ENCODE measurements around the gene CLDN24.

The CLDN24 gene

DNA sequence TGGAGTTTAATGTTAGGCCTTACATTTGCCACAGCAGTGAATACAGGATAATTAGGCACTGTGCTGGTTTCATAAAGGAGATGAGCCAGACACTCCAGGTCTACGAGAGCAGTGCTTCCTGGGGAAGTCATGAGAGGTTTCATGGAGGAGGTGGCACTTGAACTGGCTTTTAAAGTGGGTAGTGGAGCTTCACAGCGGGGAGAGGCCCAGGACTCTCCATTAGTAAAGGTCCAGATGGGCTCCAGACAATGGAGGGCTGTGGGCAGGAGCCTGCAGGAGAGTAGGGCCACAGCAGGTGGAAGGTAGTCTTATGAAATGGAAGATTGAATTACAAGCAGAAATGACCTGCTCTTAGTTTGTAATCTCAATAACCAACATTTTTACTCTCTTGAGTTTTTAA lies 31.2 kb downstream of the CLDN24 start:
- no peak overlapping the region for H3K9ac ChIP-seq (ENCODE audit: low read length)
- no peak overlapping the region for H3K4me2 ChIP-seq (ENCODE audit: low read length)
- no peaks in the 10 kb centered on the region for H3K27me3 ChIP-seq (ENCODE audit: insufficient read depth, low read length)
- no peaks in the 10 kb centered on the region for H4K20me1 ChIP-seq (ENCODE audit: insufficient read depth, low read length)
- no peak overlapping the region for H3K27ac ChIP-seq (ENCODE audit: low read depth, low read length, poor library complexity, severe bottlenecking)
- TF ChIP-seq EZH2 (IDR thresholded peaks at IDR 0.05; ENCODE audit: borderline replicate concordance, low read length): no peak
- TF ChIP-seq CTCF (IDR thresholded peaks at IDR 0.05; ENCODE audit: low read length): no peak
- no peaks in the 10 kb centered on the region for H3K9me2 ChIP-seq (ENCODE audit: low read depth, low read length)
- H3K4me1 ChIP-seq (ENCODE audit: insufficient read depth, low read length, severe bottlenecking): no peaks in the 10 kb centered on the region
- no peak overlapping the region for H3K4me3 ChIP-seq (ENCODE audit: low read depth, low read length, poor library complexity, severe bottlenecking)
- H2AFZ ChIP-seq (ENCODE audit: low read length): no peak overlapping the region
- H3K36me3 ChIP-seq (ENCODE audit: insufficient read depth, low read length): no peaks in the 10 kb centered on the region
- H3F3A ChIP-seq (ENCODE audit: insufficient read depth, low read length): no peaks in the 10 kb centered on the region
- no peaks in the 10 kb centered on the region for H3K79me2 ChIP-seq (ENCODE audit: insufficient read depth, low read length)
- H3K9me3 ChIP-seq (ENCODE audit: low read length): no peaks in the 10 kb centered on the region

DNA sequence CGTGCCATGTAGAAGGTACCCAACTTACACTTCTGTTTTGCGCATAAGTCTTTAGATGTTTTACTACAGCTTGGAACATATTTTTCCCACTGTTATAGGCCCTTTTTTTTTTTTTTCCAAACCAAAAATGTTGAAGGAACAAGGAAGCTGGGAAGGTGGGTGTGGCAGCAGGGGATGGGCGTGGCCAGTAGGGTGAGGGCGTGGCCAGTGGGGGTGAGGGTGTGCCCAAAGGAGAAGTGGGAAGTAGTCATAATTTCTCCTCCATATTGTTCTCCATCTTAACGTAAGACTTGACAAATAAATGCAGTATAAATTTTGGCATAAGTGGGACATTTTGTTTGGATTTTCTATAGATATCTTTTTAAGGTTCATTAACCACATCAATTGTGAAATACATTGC lies 32.5 kb downstream of the CLDN24 start:
- no peaks in the 10 kb centered on the region for H3K4me1 ChIP-seq (ENCODE audit: insufficient read depth, low read length, severe bottlenecking)
- H3K36me3 ChIP-seq (ENCODE audit: insufficient read depth, low read length): no peaks in the 10 kb centered on the region

DNA sequence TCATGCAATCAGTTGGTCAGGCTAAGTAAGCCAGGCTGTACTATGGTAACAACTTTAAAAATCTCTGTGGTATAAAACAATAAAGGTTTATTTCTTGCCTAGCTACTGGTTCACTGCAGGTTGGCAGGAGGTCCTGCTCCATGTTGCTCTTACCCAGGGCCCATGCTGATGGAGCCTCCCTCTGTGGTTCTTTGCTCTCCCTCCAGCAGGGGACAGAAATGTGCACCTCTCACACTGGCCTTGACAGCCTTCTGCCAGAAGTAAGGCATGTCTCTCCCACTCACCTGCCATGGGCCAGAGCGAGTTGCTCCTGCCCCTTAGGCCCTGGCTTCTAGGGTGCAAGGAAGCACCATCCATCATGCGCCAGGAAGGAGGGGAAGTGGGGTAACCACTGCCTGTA lies 33.3 kb downstream of the CLDN24 start:
- TF ChIP-seq EZH2 (IDR thresholded peaks at IDR 0.05; ENCODE audit: borderline replicate concordance, low read length) (no peak), CTCF (IDR thresholded peaks at IDR 0.05; ENCODE audit: low read length) (no peak)
- Histone ChIP-seq H3K36me3 (ENCODE audit: insufficient read depth, low read length) (no peaks in the 10 kb centered on the region), H3K9ac (ENCODE audit: low read length) (no peak overlapping the region)

More for the DNA sequence above, 32.5 kb downstream of the CLDN24 start:
- no peaks in the 10 kb centered on the region for H3K9me3 ChIP-seq (ENCODE audit: low read length)
- no peaks in the 10 kb centered on the region for H3K9me2 ChIP-seq (ENCODE audit: low read depth, low read length)
- H3K27ac ChIP-seq (ENCODE audit: low read depth, low read length, poor library complexity, severe bottlenecking): no peak overlapping the region
- H3K27me3 ChIP-seq (ENCODE audit: insufficient read depth, low read length): no peaks in the 10 kb centered on the region
- no peaks in the 10 kb centered on the region for H4K20me1 ChIP-seq (ENCODE audit: insufficient read depth, low read length)
- H3K79me2 ChIP-seq (ENCODE audit: insufficient read depth, low read length): no peaks in the 10 kb centered on the region
- no peak overlapping the region for H3K9ac ChIP-seq (ENCODE audit: low read length)
- no peak for TF ChIP-seq EZH2 (IDR thresholded peaks at IDR 0.05; ENCODE audit: borderline replicate concordance, low read length)
- no peak for TF ChIP-seq CTCF (IDR thresholded peaks at IDR 0.05; ENCODE audit: low read length)
- no peak overlapping the region for H3K4me3 ChIP-seq (ENCODE audit: low read depth, low read length, poor library complexity, severe bottlenecking)
- H3F3A ChIP-seq (ENCODE audit: insufficient read depth, low read length): no peaks in the 10 kb centered on the region
- H3K4me2 ChIP-seq (ENCODE audit: low read length): no peak overlapping the region
- H2AFZ ChIP-seq (ENCODE audit: low read length): no peak overlapping the region

More for the DNA sequence above, 33.3 kb downstream of the CLDN24 start:
- Histone ChIP-seq H2AFZ (ENCODE audit: low read length) (no peak overlapping the region), H3K27ac (ENCODE audit: low read depth, low read length, poor library complexity, severe bottlenecking) (no peak overlapping the region), H3K4me2 (ENCODE audit: low read length) (no peak overlapping the region), H3K79me2 (ENCODE audit: insufficient read depth, low read length) (no peaks in the 10 kb centered on the region), H3F3A (ENCODE audit: insufficient read depth, low read length) (no peaks in the 10 kb centered on the region), H4K20me1 (ENCODE audit: insufficient read depth, low read length) (no peaks in the 10 kb centered on the region), H3K4me3 (ENCODE audit: low read depth, low read length, poor library complexity, severe bottlenecking) (no peak overlapping the region), H3K9me2 (ENCODE audit: low read depth, low read length) (no peaks in the 10 kb centered on the region), H3K4me1 (ENCODE audit: insufficient read depth, low read length, severe bottlenecking) (no peaks in the 10 kb centered on the region), H3K27me3 (ENCODE audit: insufficient read depth, low read length) (no peaks in the 10 kb centered on the region), H3K9me3 (ENCODE audit: low read length) (no peaks in the 10 kb centered on the region)

All from OCI-LY1 (cell line).